Measurements from ENCODE around the gene MTHFR.
A peak's percentile ranks its signal among the peaks of the same experiment; 100 is the strongest.

MTHFR gene

DNA sequence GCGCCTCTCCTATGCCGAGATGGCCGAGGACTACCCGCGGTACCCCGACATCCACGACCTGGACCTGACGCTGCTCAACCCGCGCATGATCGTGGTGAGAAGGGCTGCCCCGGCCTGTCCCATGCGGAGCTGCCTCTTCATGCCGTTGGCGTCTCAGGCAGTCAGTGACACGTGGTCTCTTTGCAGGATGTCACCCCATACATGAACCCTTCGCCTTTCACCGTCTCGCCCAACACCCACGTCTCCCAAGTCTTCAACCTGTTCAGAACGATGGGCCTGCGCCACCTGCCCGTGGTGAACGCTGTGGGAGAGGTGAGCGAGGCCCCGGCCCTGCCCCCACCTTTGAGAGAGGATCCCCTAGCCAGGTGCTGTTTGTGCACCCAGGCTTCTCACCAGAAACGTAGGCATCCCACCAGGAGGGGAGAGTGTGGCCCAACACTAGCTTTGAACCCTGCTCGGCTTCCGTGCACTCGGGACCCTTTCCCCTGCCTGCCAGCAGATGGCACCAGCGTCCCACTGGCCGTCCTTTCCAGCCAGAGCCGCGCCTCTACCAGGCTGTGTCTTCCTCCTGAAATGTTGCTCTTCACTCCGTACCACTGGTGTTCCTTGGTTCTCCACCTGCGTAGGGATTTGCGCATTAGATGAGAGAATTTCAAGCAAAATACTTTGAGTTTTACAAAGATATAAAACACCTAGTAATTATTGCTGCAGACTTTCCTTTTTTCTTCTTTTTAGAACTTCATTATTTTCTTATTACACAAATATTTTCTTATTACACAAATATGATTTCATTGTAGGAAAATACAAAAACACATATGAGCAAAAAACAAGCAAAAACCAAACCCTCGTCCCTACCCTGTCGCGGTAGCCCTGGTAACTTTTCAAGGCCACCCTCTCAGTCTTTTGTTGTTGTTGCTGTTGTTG lies 32.8 kb upstream of the MTHFR start:
- no peak for FAIRE-seq
- peak; percentile 76 for DNase-seq (ENCODE audit: insufficient read length, low spot score)
- TF ChIP-seq, protein P1, sequence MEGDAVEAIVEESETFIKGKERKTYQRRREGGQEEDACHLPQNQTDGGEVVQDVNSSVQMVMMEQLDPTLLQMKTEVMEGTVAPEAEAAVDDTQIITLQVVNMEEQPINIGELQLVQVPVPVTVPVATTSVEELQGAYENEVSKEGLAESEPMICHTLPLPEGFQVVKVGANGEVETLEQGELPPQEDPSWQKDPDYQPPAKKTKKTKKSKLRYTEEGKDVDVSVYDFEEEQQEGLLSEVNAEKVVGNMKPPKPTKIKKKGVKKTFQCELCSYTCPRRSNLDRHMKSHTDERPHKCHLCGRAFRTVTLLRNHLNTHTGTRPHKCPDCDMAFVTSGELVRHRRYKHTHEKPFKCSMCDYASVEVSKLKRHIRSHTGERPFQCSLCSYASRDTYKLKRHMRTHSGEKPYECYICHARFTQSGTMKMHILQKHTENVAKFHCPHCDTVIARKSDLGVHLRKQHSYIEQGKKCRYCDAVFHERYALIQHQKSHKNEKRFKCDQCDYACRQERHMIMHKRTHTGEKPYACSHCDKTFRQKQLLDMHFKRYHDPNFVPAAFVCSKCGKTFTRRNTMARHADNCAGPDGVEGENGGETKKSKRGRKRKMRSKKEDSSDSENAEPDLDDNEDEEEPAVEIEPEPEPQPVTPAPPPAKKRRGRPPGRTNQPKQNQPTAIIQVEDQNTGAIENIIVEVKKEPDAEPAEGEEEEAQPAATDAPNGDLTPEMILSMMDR (IDR thresholded peaks at IDR 0.05; ENCODE audit: insufficient read depth, missing control alignments) = peak; percentile 96

DNA sequence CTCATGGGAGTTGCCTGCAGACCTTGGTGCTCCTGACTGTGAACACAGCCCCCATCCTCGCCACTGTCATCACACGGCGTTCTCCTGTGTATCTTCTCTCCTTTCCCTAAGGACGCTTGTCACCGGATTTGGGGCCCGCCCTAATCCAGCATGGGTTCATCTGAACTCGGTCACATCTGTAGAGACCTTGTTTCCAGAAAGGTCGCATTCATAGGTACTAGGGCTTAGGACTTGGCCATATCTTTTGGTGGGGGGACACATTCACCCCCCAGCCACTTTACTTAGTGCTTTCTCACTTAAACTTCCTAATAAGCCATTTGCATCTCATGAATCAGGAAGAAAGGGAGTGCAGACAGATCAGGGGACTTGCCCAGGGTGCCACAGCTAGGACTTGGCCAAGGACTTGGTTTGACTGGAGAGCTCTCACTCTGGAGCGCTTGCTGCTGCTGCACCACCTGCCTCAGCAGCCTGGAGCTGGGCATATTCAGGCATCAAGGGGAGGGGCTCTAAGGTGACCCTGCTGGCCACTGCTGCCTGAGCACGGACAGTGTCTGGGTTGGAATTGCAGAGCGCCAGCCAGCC lies 32.1 kb upstream of the MTHFR start:
- TF ChIP-seq, protein P1 (IDR thresholded peaks at IDR 0.05; ENCODE audit: insufficient read depth, missing control alignments) = no peak
- FAIRE-seq = no peak
- no peak for DNase-seq (ENCODE audit: insufficient read length, low spot score)

DNA sequence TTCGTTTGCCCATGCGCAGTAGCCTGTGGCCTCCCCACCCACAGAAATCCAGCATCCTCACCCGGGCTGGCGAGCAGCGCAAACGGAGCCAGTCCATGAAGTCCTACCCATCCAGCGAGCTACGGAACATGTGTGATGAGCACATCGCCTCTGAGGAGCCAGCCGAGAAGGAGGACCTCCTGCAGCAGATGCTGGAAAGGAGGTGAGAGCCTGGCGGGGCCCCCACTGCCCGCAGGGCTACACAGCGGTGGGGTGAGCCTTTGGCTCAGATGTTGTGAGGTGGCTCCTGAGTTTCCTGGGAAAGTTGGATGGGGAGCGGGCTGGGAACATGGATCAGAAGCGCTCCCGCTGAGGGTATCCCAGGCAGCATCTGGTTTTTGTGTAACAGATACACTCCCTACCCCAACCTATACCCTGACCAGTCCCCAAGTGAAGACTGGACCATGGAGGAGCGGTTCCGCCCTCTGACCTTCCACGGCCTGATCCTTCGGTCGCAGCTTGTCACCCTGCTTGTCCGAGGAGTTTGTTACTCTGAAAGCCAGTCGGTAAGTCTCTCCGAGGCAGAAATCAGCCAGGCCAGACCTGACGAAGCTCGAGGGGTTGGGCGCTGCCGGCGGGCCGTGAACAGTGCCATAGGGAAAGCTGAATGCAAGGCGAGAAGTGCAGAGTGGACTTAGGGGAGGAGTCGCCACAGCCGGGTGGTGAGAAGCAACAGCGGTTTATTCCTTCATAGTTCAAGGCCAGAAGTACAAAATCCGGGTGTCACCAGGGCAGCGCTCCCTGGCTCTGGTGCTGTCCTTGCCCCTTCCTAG lies 31.4 kb upstream of the MTHFR start:
- FAIRE-seq = no peak
- TF ChIP-seq, protein P1 (IDR thresholded peaks at IDR 0.05; ENCODE audit: insufficient read depth, missing control alignments) = no peak
- DNase-seq (ENCODE audit: insufficient read length, low spot score) = no peak

DNA sequence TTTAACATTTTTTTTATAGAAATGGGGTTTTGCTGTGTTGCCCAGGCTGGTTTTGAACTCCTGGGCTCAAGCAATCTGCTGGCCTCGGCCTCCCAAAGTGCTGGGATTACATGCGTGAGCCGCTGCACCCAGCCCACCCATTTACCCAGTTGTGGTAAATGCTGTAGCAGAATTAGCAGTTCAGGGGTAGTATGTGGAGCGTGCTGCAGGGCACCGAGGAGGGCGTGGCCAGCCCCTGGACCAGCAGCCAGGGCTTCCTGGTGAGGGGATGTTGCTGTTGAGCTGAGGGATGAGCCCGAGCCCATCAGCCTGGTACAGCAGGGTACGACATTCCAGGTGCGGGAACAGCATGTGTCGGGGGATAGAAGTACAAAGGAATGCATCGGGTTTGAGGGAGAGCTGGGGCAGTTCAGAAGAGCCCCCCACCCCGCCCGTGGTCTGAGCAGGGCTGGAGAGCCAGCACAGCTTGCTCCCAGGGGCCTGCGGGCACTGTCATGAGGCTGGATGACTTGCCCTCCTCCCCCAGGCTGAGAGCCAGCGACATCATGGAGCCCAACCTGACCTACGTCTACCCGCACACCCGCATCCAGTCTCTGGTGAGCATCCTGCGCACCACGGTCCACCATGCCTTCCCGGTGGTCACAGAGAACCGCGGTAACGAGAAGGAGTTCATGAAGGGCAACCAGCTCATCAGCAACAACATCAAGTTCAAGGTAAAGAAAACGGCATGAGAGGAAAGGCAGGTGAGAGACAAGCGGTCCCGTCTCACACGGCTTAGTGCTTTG lies 29.9 kb upstream of the MTHFR start:
- FAIRE-seq = no peak
- TF ChIP-seq, protein P1 (IDR thresholded peaks at IDR 0.05; ENCODE audit: insufficient read depth, missing control alignments) = no peak

DNA sequence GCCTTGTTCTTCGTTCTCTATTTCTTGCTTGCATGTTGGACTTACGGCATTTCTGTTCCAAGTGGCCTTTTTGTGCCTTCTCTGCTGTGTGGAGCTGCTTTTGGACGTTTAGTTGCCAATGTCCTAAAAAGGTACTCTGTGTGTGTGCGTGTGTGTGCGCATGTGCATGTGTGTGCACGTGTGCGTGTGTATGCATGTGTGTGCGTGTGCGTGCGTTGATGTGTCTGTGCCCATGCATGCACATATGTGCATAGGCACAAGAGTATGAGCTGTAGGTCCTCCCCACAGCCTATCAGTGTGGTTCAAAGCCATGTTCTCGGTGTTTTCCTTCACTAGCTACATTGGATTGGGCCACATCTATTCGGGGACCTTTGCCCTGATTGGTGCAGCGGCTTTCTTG lies 28.1 kb upstream of the MTHFR start:
- DNase-seq (ENCODE audit: insufficient read length, low spot score) (no peak), FAIRE-seq (no peak)
- TF ChIP-seq, protein P1 (IDR thresholded peaks at IDR 0.05; ENCODE audit: insufficient read depth, missing control alignments) = no peak

More for the DNA sequence above, 29.9 kb upstream of the MTHFR start:
- DNase-seq (ENCODE audit: insufficient read length, low spot score) = no peak

DNA sequence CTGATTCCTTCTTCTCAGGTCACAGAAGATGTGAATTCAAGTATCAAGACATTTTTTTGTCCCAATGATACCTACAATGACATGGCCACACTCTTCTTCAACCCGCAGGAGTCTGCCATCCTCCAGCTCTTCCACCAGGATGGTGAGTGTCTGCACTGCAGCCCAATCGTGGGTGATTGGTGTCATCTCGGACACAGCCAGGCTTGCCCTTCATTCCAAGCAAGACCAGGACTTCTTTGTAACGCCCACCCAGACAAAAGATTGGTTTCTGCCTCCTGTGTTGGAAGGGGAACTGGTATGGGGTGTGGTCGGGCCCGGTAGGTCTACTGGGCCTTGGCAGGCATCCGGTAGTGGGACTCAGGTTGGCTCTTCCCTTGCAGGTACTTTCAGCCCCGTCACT lies 27.7 kb upstream of the MTHFR start:
- TF ChIP-seq, protein P1 (IDR thresholded peaks at IDR 0.05; ENCODE audit: insufficient read depth, missing control alignments) = no peak
- DNase-seq (ENCODE audit: insufficient read length, low spot score) (no peak), FAIRE-seq (no peak)

All from D721Med (cell line).